NCI-H774 (cell line): Measurements from ENCODE around the gene BAG3.
"Not testable (repeated sequence)": the region's sequence is repeated elsewhere in the genome, so short reads cannot be mapped to it uniquely, and the experiment has no call there.

ENCODE experiments used
- DNase-seq: peaks from one replicate; lab custom pipeline; 2025; lab: John Stamatoyannopoulos, UW

The BAG3 gene

DNA sequence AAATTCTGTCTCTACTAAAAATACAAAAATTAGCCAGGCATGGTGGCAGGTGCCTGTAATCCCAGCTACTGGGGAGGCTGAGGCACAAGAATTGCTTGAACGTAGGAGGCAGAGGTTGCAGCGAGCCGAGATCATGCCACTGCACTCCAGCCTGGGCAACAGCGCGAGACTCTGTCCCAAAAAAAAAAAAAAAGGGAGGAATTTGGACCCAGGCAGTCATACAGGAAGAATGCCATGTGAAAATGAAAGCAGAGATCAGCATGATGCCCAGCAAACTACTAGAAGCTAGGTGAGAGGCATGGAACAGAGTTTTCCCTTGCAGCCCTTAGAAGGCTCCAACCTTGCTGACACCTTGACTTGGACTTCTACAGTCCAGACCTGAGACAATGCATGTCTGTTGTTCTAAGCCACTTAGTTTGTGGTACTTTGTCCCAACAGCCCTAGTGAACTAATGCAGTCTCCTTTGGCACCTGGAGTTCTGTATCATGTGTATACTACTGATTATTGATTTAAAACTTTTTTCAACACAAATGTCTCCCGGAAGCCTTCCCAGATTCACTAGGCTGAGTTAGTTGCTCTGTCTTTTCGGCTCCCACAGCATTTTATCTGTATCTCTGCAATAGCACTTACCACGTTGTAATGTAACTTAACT lies 10.2 kb upstream of the BAG3 start:
- DNase-seq, result no peak

DNA sequence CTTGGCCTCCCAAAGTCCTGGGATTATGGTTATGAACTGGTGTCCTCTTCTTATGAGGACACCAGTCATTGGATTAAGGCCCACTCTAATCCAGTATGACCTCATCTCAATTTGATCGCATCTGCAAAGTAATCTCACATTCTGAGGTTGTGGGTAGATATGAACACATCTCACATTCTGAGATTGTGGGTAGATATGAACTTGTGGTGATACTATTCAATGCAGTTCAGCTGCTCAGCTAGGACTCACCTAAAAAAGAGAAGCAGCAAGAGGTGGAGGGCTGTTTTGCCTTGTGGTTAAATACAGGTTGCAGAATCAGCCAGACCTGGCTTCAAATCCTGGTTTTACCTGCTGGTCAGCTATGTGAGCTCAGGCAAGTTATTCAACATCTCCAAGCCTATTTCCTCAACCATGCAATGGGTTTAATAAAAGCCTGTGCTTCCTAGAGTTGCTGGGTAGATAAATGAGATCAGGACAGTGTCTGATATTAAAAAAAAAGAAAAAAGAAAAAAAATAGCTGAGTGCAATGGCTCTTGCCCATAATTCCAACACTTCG lies 8.5 kb upstream of the BAG3 start:
- no peak for DNase-seq

DNA sequence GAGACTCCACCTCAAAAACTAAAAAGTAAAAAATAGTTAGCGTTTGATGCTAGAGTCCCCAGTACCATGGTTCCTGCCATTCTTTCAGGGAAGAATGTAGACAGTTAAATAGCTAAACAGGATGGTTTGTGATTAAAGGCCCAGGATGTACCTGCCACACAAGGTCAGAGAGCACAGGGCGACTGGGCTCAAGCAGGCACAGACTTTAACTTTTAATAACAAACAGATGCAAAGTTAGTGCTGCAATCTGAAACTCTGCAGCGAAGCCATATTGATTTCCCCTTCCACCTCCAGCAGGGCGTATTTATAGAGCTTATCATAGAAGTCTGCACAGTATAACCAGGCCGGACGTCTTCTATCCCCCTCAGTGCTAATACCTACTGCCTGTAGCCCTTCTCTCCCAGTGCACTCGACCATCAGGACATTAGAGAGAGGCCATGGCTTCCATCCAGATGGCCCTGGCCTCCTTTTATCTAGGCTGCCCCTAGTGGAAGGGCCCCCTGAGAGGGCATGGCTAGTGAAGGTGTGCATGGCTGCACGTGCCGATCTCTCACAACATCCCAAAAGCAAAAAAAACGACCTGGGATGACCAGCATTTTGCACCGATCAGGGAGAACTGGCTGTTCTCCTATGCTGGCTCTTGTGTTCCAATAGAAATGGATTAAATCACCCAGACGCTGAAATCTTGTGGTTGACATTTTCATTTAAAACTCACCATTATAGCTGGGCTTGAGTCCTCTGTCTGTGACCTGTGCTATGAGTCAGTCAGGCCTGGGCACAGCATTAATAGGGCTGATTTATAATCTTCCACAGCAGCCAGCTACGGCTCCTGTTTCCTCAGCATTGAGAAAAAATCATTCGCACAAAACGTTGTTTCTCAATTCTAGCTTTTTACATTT lies 7.6 kb upstream of the BAG3 start:
- DNase-seq, result no peak

DNA sequence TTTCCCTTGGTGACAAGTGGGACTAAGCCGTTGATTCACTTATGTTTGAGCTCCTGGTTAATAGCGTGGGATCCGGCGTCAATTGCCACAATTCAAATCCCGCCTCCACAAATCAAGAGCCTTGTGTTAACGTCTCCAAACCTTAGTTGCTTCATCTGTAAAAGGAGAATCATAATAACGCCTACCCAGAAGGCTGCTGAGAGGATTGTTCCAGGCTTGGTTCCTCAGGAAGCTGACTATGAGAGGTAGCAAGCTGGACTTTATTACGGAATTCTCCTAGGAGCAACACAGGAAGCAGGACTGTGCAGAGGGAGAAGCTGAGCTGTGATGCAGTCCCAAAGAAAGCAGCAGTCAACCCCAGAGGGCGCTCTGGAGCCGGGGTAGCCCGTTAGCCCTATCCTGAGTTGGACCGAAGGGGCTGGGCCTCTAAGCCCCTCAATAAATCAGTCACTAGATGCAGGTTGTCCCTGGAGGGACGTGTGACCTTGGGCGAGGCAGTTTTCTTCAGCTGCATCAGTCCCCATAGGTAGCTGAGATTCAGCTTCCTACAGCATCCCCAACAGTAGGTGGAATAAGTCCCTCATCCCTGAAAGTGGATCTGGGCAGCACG lies 6.9 kb upstream of the BAG3 start:
- DNase-seq, result no peak

DNA sequence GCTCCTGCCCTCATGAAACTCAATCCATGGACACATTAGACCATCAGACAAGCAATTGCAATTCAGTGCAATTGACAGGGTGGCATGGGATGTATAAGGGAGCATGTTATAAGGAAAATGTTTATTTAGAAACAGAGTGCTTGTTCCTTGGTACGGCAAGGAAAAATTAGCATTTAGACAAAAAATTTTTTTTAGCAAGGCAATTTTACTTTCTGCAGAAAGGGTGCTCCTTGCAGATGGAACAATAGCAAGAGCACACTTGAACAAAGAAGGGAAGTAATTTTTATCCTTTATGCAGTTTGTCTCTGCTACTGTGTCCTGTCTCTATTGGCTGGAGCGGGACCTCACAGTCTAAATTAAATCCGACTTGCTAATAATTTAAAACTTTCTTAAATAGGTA lies 6.2 kb upstream of the BAG3 start:
- no peak for DNase-seq

DNA sequence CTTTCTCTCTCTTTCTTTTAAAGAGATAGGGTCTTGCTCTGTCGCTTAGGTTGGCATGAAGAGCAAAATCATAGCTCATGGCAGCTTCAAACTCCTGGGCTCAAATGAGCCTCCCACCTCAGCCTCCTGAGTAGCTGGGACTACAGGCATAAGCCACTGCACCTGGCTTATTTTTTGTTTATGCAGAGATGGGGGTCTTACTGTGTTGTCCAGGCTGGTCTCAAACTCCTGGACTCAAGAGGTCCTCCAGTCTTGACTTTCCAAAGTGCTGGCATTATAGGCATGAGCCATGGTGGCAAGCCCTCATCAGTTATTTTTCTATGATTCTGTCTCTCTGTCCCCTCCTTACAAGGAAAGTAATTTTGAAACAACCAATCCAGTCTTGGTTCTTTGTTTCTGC lies 1.1 kb upstream of the BAG3 start:
- no peak for DNase-seq

DNA sequence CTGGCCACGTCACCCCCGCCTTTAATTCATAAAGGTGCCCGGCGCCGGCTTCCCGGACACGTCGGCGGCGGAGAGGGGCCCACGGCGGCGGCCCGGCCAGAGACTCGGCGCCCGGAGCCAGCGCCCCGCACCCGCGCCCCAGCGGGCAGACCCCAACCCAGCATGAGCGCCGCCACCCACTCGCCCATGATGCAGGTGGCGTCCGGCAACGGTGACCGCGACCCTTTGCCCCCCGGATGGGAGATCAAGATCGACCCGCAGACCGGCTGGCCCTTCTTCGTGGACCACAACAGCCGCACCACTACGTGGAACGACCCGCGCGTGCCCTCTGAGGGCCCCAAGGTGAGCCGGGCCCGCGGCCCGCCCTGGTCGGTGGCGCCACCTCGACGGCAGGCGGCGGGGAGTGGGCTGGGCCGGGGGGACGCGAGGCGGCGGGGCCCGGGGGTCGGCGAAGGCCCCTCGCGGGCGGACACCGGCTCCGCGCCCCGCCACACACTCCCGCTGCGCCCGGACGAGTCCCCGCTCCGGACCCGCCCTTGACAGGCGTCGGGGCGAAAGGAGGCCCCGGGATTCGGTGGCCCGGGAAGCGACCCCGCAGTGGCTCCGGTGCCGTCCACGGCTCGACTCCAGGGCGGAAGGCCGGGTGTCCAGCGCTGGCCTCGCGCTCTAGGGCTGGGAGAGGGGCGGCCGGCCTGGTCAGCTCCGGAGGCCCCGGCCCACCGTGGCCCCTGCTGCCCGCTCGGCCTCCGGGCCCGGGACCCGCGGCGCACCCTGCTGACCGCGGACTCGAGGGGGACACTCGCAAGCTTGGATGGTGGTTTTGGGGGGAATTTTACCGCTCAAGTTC lies 557 bp downstream of the BAG3 start:
- no peak for DNase-seq

DNA sequence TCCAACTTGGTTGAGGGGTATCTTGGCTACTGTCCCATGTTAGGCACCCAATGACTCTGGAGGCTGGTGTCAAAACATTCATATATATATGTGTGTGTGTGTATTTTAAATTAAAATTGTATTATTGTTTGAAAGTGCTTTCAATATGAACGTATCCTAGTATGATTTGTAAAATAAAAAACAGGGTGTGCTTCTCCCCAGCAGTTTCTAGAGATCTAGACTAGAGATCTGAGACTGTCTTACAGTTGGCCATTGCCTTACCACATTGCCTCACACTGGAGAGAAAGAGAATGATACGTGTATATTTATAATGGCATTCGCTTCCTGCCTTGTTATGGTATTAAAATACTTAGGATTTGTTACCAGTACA lies 1.2 kb downstream of the BAG3 start:
- no peak for DNase-seq

DNA sequence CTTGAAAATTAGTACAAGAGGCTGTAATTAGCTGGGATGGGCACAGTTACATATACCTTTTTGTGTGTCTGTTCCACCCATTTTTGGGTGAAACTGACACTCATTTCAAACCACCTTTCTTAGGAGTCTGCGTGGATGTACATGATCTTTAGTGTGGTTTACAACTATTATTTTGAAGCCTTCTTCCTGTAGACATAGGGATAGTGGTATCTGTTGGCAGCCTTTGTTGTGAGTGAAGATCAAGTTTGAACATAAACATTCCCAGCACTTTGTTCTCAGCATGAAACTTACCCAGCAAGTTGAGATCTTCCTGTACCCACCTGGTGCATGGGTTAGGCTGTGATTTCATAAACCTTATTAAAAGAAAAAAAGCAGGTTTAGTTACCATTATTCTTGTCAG lies 2.0 kb downstream of the BAG3 start:
- DNase-seq, result no peak

DNA sequence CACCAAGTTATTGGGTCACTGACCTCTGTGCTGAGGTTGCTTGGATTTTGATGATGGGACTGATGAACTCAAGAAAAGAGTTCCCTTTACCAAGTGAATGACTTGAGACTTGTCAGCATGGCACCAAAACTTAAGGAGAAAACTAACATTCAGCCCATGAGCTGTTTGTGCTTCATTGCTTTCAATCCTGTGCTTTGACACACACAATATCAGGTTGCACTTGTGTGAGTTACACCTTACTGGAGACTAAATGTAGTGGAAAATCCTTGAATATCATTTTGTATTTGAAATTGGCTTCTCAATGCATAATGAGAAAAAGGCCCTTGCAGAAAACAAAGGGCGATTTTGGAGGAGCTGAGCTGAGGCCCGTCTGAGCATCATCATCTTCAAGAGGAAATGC lies 2.7 kb downstream of the BAG3 start:
- no peak for DNase-seq

DNA sequence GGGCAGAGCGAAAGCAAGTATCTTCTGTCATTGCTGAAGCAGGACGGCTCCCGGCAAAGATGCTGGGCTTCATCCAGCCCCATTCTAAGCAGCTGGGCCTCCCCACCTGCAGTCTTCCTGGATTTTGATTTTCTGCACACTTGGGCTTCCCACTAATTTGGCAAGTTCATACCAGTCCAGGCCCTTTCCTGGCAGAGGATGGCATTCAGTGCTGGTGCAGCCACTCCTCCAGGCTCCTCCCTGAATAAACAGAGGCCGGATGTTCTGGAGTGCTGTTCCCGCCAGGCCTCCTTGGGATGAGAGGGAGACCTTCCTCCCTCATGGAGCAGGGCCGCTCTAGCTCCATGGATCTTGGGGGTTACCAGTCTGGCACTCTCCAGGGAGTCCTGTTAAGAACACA lies 3.4 kb downstream of the BAG3 start:
- no peak for DNase-seq

DNA sequence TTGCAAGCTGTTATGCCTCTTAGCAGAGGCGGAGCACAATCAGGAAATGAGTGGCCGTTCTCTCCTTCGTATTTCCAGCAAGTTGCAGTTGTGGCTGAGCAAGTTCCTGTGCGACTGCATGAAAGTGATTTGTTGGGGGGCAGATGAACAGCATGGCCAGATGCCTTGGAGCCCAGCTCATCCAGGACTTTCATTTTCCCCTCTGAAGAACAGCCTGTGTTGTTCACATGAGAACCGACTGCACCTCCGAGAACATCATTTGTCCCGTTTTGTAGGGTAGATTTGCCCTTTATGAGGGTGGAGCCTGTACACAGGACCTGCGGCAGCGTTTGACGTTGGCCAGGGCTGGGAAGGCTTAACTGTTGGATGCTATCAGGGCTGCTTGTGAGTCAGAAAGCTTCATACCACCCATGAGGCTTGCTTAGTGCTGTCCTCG lies 4.4 kb downstream of the BAG3 start:
- no peak for DNase-seq

DNA sequence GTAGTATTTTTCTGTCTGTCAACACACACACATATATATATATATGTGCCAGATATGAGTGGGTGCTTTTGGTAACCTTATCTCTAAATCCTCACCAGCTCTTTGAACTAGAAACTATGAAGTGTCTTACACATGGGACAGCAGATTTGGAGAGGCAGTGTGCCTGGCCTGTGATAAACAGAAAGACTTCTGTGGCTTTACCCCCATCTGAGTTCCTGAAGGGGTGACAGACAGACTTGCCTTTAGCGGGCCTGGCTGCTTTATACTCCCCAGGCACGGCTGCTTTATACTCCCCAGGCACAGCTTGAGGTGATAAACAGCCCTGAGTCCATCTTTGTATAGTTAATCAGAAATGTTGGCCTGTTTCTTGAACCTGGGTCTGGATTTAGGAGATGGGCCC lies 5.6 kb downstream of the BAG3 start:
- no peak for DNase-seq

DNA sequence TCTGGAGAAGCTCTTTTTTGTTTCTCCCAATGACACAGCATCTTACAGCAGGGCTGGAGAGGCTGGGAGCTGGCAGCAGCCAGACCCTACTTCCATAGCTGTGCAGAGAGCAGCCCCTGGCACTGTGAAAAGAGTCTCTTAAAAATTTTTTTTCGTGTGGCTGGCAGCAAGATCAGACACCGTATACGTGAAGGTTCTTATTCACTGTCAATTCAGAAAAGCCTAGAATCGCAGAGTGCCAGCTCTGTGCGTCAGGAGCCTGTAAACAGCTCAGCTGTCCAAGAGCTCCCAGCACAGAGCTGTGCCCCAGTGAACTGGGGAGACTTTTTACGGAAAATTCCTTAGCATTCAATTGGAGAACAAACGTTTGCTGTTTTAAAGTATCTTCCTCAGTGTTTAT lies 6.5 kb downstream of the BAG3 start:
- DNase-seq, result no peak

DNA sequence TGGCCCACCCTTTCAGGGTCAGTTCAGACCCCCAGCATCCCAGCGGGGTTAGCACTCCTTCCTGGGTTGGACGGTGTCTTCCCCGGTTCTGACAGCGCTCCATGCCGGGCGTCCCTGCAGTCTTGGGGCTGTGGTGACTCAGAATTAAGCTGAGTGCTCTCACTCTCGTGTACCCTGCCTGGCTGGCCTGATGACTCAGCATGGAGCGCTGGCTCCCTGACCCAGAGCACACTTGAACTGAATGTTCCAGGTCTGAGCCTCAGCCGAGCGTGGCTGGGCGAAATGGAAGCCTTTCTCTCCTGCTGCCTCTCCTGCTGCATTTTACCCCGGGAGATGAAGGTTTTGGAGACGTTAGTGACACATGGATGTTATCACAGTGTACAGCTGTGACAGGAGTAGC lies 7.1 kb downstream of the BAG3 start:
- no peak for DNase-seq

DNA sequence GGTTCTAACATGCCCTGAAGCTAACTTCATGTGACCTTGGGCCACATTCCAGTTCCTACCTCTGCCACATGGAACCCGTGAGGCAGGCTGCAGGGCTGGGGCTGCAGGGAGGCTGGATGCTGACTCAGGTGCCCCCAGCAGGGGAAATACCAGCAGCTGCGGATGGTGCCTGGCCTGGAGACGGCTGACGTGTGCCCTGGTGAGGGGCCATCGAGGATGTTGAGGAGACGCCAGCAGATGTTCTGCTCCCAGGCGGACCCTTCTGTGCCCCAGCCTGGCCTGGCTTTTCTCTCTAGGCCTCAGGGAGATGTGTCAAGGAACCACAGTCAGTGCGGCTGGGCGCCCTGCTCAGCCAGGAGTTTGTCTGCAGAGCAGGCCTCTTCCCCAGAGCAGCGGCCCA lies 8.8 kb downstream of the BAG3 start:
- no peak for DNase-seq

DNA sequence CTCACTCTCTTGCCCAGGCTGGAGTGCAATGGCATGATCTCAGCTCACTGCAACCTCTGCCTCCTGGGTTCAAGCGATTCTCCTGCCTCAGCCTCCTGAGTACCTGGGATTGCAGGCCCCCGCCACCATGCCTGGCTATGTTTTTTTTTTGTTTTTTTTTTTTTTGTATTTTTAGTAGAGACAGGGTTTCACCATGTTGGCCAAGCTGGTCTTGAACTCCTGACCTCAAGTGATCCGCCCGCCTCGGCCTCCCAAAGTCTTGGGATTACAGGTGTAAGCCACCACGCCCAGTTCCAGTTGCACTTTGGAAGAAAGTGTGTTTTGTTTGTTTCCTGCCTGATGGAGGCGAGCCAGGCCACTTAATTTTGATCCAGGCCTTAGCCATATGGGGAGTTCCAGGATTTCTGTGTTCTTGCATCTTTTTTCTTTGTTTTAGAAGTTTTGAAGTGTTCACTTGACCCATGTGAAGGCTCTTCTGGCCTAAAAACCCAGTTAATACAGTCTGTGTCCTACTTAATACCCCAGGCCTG lies 11.0 kb downstream of the BAG3 start:
- not testable (repeated sequence) for DNase-seq

DNA sequence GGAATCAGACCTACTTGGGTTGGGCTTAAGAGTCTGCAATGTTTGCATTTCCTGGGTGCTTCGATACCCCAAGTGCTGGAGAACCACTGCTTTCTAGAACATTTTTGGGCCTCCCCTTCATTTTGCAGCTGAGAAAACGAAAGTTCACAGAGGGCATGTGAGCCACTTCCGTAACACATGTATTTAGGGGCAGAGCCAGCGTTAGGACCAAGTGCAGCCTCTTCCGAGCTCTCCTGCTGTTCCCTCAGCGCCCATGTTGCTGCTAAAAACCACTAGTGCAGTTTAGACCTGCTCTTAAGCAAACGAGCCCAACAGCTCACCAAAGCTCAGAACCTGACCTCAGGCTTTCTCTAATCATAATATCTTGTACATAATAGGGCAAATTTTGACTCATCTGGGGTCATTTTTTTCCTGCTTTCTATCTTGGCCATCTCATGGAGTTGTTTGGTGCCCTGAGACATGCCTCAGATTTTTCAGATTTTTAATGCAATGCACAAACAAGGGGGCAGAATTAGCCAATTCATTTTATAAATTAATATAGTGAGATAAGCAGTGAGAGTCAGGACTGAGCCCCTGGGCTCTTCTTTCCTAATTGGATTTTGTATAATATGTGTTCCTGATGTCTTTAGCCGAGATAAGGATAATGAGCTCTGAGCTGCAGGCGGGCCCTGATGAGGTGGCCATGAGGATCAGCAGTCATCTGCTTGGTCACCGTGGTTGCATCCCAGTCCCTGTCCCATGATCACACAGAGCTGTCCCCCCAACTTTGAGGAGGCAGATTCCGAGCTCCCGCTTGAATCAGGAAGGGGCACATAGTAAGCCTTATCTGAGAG lies 12.9 kb downstream of the BAG3 start:
- DNase-seq, result no peak

DNA sequence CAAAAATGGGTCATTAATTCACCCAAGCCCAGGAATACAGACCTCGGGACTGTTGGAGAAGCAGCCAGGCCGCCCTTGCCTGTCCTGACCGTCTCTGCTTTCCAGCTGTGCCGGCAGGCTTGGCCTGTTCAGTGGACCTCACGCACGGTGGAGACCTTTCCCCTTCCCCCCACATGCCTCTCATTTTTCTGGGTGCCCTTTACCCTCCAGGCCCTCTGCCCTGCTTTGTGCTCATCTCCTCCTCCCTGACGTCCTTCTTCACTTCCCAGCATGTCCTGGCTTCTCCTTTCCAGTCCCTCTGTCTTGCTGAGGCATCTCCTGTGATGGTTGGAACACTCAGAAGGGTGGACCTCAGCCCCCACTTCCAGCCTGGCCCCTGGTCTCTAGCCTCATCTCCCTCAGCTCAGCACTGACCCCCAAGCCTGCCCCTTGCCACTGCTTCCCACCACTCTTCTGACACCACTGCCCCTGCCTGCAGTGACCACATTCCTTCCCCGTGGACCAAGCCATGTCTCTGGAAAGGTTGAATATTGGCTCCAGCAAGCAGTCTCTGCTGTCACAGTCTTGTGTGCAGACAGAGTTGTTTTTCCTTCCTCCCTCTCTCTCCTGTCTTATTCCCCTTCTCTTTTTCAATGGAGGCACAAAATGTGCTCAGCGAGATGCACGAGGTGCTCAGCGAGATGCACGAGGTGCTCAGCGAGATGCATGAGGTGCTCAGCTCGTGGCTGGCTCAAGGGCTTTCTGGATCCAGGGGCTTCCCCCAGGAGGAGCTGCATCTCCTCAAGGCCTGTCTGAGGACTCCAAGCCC lies 14.9 kb downstream of the BAG3 start:
- no peak for DNase-seq

DNA sequence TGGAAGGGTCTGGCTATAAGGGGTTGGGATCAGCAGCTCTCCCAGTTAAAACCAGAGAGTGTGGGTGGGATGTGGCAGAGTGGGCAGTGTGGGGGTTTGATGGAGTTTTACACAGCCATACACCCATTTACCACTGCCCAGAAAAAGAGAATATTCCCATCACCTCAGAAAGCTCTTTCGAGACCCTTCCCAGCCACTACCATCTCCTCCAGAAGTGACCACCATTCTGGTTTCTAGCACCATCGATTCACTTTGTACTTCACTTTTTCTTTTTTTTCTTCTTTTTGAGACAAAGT lies 15.5 kb downstream of the BAG3 start:
- no peak for DNase-seq
